Uterus (tissue), 4 donors: ENCODE data around the gene HJV. TPM values are rescaled to one million over a fixed set of nuclear protein-coding genes. Genes with fewer than 3 reads are reported as not detected.
"Not testable (repeated sequence)": the region's sequence is repeated elsewhere in the genome, so short reads cannot be mapped to it uniquely, and the experiment has no call there.

ENCODE experiments used
- DNase-seq, 2 donors: peaks; one replicate each; pipeline ENCODE4 v3.0.0-alpha.2; 2019 to 2020
- H3K27ac ChIP-seq, 2 donors: fragments of 200-600 bp; sonication (generic); 1 replicate in 1 of 2; 2 replicates in 1 of 2; pipeline ENCODE4 v1.5.1; 2016 to 2018
- H3K27me3 ChIP-seq, 2 donors: fragments of 200-600 bp; sonication (generic); one replicate each; pipeline ENCODE4 v1.5.1; 2018 to 2019; ENCODE audit warnings: control low read depth in 1 of 2
- H3K36me3 ChIP-seq, 2 donors: fragments of 200-600 bp; sonication (generic); one replicate each; pipeline ENCODE4 v1.5.1; 2019; ENCODE audit warnings: control low read depth in 1 of 2
- H3K4me1 ChIP-seq, 2 donors: fragments of 200-600 bp; sonication (generic); one replicate each; pipeline ENCODE4 v1.5.1; 2018 to 2019; ENCODE audit warnings: control low read depth in 1 of 2
- H3K4me3 ChIP-seq, 2 donors: fragments of 200-600 bp; sonication (generic); 1 replicate in 1 of 2; 2 replicates in 1 of 2; pipeline ENCODE4 v1.5.1; 2018 to 2019; ENCODE audit warnings: mild to moderate bottlenecking in 1 of 2
- H3K9me3 ChIP-seq, 2 donors: fragments of 200-600 bp; sonication (generic); one replicate each; pipeline ENCODE4 v1.5.1; 2019; ENCODE audit warnings: control low read depth in 1 of 2
- CTCF ChIP-seq, 4 experiments: fragments of 200-600 bp in 2 of 4; fragments of 450-650 bp in 2 of 4; sonication (generic) in 2 of 4; IDR thresholded peaks; one replicate each; pipeline ENCODE4 v1.5.1; 2016 to 2019; ENCODE audit warnings: antibody characterized with exemption in 4 of 4, mild to moderate bottlenecking in 2 of 4, moderate library complexity in 1 of 4
- POLR2A ChIP-seq, 2 donors: fragments of 450-650 bp; IDR thresholded peaks; one replicate each; pipeline ENCODE4 v1.6.1; 2016; ENCODE audit warnings: antibody characterized with exemption in 2 of 2, mild to moderate bottlenecking in 1 of 2, moderate library complexity in 1 of 2
- intact Hi-C: fragments of 100-400 bp; cut with DNase I; formaldehyde crosslinking; loops from one replicate; pipeline ENCODE4 v1.15.1; 2023; ENCODE audit warnings: low total_unique reads
- total RNA-seq, 4 donors: library from RNA; depleted of rRNA in 3 of 4; stranded (reverse); fragments of >200 nt in 3 of 4; gene quantifications; one replicate each; pipeline versions ENCODE4 v1.1.0 to v1.2.4, GENCODE V29; 2014 to 2023
- donor health status: DM: yes; HTN: yes; CAD: no.

HJV gene
- total RNA-seq, 4 donors from 2014 or later, result not detected

- Histone ChIP-seq H3K27ac (no peak overlapping the region), H3K9me3 (no peaks in the 10 kb centered on the region), H3K4me3 (no peak overlapping the region), H3K27me3 (no peaks in the 10 kb centered on the region), H3K4me1 (no peaks in the 10 kb centered on the region), H3K36me3 (no peaks in the 10 kb centered on the region)
- TF ChIP-seq POLR2A (IDR thresholded peaks at IDR 0.05) (no peak), CTCF (IDR thresholded peaks at IDR 0.05) (no peak)
- no peak for DNase-seq
- intact Hi-C loops, result no loop called here
Observed at GRCh38 chr1:146049436-146049835, 27.9 kb upstream of the HJV start.

- DNase-seq, H3K27me3 ChIP-seq, H3K27ac ChIP-seq, intact Hi-C loops, H3K4me1 ChIP-seq, H3K9me3 ChIP-seq, H3K4me3 ChIP-seq, H3K36me3 ChIP-seq: not testable (repeated sequence)
Observed at GRCh38 chr1:146048514-146049115, 27.1 kb upstream of the HJV start.

GRCh38 chr1:146046664-146047063, 25.1 kb upstream of the HJV start:
- no peak overlapping the region for H3K27ac ChIP-seq

GRCh38 chr1:146039844-146040194, 18.3 kb upstream of the HJV start:
- Histone ChIP-seq H3K4me1 (no peaks in the 10 kb centered on the region), H3K4me3 (peak overlapping the region; percentile 56 to 78), H3K27me3 (no peaks in the 10 kb centered on the region), H3K27ac (peak overlapping the region; percentile 90 to 98), H3K9me3 (no peaks in the 10 kb centered on the region), H3K36me3 (no peaks in the 10 kb centered on the region)
- intact Hi-C loops, result no loop called here
- no peak for TF ChIP-seq POLR2A (IDR thresholded peaks at IDR 0.05)
- no peak for TF ChIP-seq CTCF (IDR thresholded peaks at IDR 0.05)
- no peak for DNase-seq

More at GRCh38 chr1:146046664-146047063, 25.1 kb upstream of the HJV start:
- H3K27me3 ChIP-seq, result no peaks in the 10 kb centered on the region
- H3K9me3 ChIP-seq, result no peaks in the 10 kb centered on the region
- intact Hi-C loops, result no loop called here
- no peak overlapping the region for H3K4me3 ChIP-seq
- H3K4me1 ChIP-seq, result no peaks in the 10 kb centered on the region
- no peak for DNase-seq
- TF ChIP-seq CTCF (IDR thresholded peaks at IDR 0.05) (no peak), POLR2A (IDR thresholded peaks at IDR 0.05) (no peak)
- H3K36me3 ChIP-seq, result no peaks in the 10 kb centered on the region

GRCh38 chr1:146036965-146037646, 15.6 kb upstream of the HJV start:
- no peaks in the 10 kb centered on the region for H3K4me1 ChIP-seq
- TF ChIP-seq POLR2A (IDR thresholded peaks at IDR 0.05) (no peak), CTCF (IDR thresholded peaks at IDR 0.05) (no peak)
- intact Hi-C loops, result no loop called here
- peak overlapping the region; percentile 90 to 98 for H3K27ac ChIP-seq
- no peaks in the 10 kb centered on the region for H3K9me3 ChIP-seq
- no peaks in the 10 kb centered on the region for H3K27me3 ChIP-seq
- no peaks in the 10 kb centered on the region for H3K36me3 ChIP-seq
- H3K4me3 ChIP-seq, result peak overlapping the region; percentile 56 to 78
- DNase-seq, result peak; percentile 85 to 90
